ENCODE results near the gene PLCL1. TPM values are rescaled to one million over a fixed set of nuclear protein-coding genes. Genes with fewer than 3 reads are reported as not detected.

PLCL1 gene
- total RNA-seq, 1 donor from 2014 or later, result 78.6 TPM

DNA sequence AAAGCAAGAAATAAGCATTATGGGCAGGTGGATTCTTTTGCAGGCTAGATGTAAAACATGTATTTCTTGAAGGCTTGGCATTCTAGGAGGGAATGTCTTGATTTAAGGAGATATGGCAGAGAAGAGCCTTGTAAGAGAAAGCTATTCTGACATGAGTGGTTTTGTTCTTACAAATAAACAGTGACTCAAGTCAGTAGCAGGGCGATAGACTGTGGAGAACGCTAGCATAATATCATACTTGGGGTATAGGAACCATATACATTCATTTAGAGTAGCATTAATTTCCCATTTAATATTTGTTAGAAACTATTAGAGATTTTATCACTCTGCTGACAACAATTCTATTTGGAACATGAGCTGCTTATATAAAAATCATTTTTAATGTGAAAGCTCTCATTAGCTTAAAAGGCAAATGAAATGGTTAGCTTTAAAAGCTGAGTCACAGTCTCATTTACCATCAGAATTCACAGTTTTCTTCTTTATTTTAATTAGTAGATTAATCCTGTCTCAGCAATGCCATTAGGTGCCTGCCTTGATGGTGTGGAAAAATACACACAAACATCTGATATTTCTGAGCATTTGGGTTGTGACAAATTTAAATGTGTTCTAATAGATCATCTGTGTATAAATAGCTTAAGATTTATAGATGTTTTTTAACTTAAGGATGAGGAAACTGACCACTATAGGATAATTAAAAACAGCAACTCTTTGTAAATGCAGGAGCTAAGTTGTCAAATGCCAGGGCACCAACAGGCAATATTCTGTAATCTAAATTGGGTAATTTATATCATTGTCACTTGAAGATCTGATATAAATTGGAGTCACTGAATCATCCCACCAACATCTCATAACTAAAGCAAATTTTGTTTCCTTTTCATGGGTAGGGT is 276.7 kb downstream of the PLCL1 start:
- Histone ChIP-seq H3K27me3 (ENCODE audit: low read depth) (no peaks in the 10 kb centered on the region), H3K4me3 (no peak overlapping the region), H3K27ac (replicated peaks) (no peak overlapping the region), H3K4me1 (peaks cover 20% of the 10 kb centered on the region), H3K36me3 (peaks cover 22% of the 10 kb centered on the region), H3K9me3 (replicated peaks) (no peaks in the 10 kb centered on the region)
- TF ChIP-seq, protein P1, sequence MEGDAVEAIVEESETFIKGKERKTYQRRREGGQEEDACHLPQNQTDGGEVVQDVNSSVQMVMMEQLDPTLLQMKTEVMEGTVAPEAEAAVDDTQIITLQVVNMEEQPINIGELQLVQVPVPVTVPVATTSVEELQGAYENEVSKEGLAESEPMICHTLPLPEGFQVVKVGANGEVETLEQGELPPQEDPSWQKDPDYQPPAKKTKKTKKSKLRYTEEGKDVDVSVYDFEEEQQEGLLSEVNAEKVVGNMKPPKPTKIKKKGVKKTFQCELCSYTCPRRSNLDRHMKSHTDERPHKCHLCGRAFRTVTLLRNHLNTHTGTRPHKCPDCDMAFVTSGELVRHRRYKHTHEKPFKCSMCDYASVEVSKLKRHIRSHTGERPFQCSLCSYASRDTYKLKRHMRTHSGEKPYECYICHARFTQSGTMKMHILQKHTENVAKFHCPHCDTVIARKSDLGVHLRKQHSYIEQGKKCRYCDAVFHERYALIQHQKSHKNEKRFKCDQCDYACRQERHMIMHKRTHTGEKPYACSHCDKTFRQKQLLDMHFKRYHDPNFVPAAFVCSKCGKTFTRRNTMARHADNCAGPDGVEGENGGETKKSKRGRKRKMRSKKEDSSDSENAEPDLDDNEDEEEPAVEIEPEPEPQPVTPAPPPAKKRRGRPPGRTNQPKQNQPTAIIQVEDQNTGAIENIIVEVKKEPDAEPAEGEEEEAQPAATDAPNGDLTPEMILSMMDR (IDR thresholded peaks at IDR 0.05; ENCODE audit: borderline replicate concordance), result no peak
- DNase-seq, result no peak
- intact Hi-C loops (cut with micrococcal nuclease), result no loop called here

DNA sequence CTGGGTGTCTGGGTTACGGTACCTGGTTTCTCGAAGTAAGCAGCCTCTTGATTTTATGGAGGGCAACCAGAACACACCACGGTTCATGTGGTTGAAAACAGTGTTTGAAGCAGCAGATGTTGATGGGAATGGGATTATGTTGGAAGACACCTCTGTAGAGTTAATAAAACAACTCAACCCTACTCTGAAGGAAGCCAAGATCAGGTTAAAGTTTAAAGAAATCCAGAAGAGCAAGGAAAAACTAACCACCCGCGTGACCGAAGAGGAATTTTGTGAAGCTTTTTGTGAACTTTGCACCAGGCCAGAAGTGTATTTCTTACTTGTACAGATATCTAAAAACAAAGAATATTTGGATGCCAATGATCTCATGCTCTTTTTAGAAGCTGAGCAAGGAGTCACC is 279.8 kb downstream of the PLCL1 start:
- no peak for DNase-seq
- TF ChIP-seq, protein P1 (IDR thresholded peaks at IDR 0.05; ENCODE audit: borderline replicate concordance), result no peak
- intact Hi-C loops (cut with micrococcal nuclease), result no loop called here
- Histone ChIP-seq H3K9me3 (replicated peaks) (no peaks in the 10 kb centered on the region), H3K4me3 (no peak overlapping the region), H3K27ac (replicated peaks) (no peak overlapping the region), H3K36me3 (peaks cover 28% of the 10 kb centered on the region), H3K27me3 (ENCODE audit: low read depth) (no peaks in the 10 kb centered on the region), H3K4me1 (peaks cover 26% of the 10 kb centered on the region)

DNA sequence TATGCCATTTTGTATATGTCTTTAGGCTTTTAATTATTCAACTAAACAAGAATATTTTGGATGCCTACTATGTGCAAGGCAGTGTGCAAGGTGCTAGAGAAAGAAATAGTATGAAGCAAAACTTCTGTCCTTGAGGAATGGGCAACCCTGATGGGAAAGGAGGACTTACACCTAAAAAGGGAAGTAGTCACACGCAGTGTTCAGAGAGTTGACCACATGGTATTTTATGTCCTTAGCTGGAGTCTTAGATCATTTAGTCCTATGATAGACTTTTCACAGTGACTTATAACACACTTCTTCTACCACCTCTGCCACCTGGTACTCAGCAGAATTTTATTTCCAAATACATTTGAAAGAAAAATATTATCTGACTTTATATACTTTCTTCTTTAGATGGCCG is 291.6 kb downstream of the PLCL1 start:
- Histone ChIP-seq H3K4me3 (no peak overlapping the region), H3K27ac (replicated peaks) (no peak overlapping the region), H3K4me1 (peaks cover 51% of the 10 kb centered on the region), H3K27me3 (ENCODE audit: low read depth) (no peaks in the 10 kb centered on the region), H3K36me3 (peaks cover 6% of the 10 kb centered on the region), H3K9me3 (replicated peaks) (no peaks in the 10 kb centered on the region)
- no peak for DNase-seq
- intact Hi-C loops (cut with micrococcal nuclease), result no loop called here
- TF ChIP-seq, protein P1 (IDR thresholded peaks at IDR 0.05; ENCODE audit: borderline replicate concordance), result no peak

DNA sequence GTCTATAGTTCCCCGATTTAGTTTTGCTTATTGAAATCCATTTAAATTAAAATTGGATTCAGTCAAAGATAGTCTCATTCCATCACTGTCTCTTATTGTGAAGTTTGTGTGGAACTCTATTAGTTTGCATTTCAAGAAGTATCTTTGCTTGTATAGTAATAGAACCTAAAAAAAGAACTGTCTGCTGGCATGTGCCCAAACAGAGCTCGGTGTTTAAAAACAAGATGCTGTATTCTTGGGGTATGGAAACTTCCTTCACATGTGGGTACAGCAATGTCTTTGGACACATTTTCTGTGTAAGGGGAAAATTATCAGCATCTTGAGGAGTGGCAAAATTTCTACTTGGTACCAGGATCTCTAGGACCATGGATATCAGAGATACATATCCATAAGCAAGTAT is 292.6 kb downstream of the PLCL1 start:
- DNase-seq, result no peak
- Histone ChIP-seq H3K4me1 (peaks cover 60% of the 10 kb centered on the region), H3K9me3 (replicated peaks) (no peaks in the 10 kb centered on the region), H3K36me3 (peaks cover 5% of the 10 kb centered on the region), H3K27ac (replicated peaks) (no peak overlapping the region), H3K4me3 (no peak overlapping the region), H3K27me3 (ENCODE audit: low read depth) (no peaks in the 10 kb centered on the region)
- intact Hi-C loops (cut with micrococcal nuclease), result no loop called here
- TF ChIP-seq, protein P1 (IDR thresholded peaks at IDR 0.05; ENCODE audit: borderline replicate concordance), result no peak

DNA sequence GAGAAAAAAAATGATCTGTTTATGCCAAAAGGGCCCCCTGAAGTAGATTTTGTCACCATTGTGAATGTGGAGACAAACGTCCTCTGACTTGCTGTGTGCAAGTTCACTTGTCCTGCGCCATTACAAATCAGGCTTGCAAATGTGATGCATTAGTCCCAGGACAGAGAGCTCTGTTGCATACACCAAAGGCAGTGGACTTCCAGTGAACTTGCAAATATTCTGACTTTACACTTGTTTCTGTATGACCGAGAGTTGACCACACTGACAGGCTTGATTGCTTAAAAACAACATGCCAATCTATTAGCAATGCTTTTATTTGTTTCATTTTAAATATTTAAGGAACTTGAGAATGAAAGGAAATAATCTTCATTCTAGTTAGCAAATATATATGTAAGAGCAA is 293.2 kb downstream of the PLCL1 start:
- Histone ChIP-seq H3K9me3 (replicated peaks) (no peaks in the 10 kb centered on the region), H3K4me1 (peaks cover 67% of the 10 kb centered on the region), H3K36me3 (peaks cover 5% of the 10 kb centered on the region), H3K4me3 (no peak overlapping the region), H3K27ac (replicated peaks) (no peak overlapping the region), H3K27me3 (ENCODE audit: low read depth) (no peaks in the 10 kb centered on the region)
- no peak for DNase-seq
- intact Hi-C loops (cut with micrococcal nuclease), result no loop called here
- TF ChIP-seq, protein P1 (IDR thresholded peaks at IDR 0.05; ENCODE audit: borderline replicate concordance), result no peak

Measured in left ventricle myocardium inferior (tissue), 1 donor.